ENCODE results near the gene RSPH9.
A peak's percentile ranks its signal among the peaks of the same experiment; 100 is the strongest.
"Not testable (repeated sequence)": the region's sequence is repeated elsewhere in the genome, so short reads cannot be mapped to it uniquely, and the experiment has no call there.

Gene RSPH9

DNA sequence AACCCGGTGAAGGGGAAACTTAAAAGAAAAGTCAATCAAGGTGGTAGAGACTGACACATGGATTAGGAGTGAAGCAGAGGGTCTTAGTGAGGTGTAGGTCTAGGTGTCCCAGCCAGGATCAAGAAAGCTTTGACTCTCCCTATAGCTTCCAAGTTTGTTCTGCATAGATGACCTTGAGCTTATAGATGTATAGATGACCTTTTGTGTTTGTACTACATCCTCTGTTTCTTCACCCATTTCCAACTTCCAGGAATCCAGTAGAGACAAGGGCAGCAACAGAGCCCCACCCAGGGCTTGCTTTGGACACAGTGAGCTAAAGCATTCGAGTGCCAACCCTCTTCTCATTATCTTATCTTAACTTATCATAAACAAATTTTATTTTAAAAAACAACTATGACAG lies 44.6 kb downstream of the RSPH9 start:
- no peak for DNase-seq

- no peak for DNase-seq
Measured at GRCh38 chr6:43695215-43695966, 50.6 kb downstream of the RSPH9 start.

- no peak for DNase-seq
Measured at GRCh38 chr6:43695967-43696291, 51.1 kb downstream of the RSPH9 start.

DNA sequence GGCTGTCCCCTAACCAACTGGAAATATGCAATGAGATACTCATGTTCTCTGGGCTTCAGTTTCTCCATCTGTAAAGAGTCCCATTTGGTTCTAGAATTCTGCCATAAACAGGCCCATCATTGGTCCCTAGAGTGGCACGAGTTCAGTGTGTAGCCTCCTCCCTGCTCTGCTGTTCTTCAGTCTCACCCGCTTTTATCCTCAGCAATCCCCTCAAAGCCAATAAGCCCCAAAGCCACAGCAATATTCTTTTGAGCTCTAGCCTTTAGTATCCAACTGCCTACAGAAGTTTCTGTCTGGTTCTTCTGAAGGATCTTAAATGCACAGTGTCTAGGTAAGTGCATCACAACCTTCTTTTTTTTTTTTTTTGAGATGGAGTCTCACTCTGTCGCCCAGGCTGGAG lies 52.6 kb downstream of the RSPH9 start:
- DNase-seq, result no peak

- DNase-seq, result no peak
Measured at GRCh38 chr6:43698584-43699349, 53.9 kb downstream of the RSPH9 start.

DNA sequence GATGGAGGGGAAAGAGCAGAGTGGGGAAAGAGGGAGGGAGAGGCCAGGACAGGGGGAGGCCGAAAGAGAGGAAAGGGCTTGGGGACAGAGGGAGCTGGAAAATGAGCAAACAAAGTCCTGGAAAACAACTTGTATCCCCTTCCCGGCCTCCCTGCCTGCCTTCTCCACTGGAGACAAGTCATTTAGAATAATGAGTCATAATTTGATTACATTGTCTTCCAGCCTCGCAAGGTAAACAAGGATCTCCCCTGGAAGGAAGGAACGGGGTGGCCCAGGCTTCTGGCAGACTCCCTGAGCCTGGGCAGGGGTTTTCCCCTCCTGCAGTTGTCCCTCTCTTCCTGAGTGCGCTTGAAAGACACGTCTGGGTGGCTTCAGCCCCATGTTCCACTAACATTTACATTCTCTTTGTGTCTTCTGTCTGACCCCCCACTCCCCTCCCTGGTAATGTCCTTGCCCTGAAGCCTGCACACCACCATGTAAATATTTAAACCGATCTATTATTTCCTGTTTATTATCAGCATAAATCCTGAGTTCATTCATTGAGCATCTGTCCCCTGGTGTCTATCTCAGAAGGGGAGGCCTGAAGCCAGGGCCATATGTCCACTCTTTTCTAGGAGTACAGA lies 54.8 kb downstream of the RSPH9 start:
- DNase-seq, result no peak

GRCh38 chr6:43700939-43701560 lies 56.2 kb downstream of the RSPH9 start:
- not testable (repeated sequence) for DNase-seq

- no peak for DNase-seq
Measured at GRCh38 chr6:43702171-43702533, 57.3 kb downstream of the RSPH9 start.

GRCh38 chr6:43702534-43703440 lies 58.0 kb downstream of the RSPH9 start:
- no peak for DNase-seq

- no peak for DNase-seq
Measured at GRCh38 chr6:43703512-43704429, 58.9 kb downstream of the RSPH9 start.

- no peak for DNase-seq
Measured at GRCh38 chr6:43705996-43706395, 61.2 kb downstream of the RSPH9 start.

GRCh38 chr6:43706788-43707187 lies 62.0 kb downstream of the RSPH9 start:
- DNase-seq, result no peak

DNA sequence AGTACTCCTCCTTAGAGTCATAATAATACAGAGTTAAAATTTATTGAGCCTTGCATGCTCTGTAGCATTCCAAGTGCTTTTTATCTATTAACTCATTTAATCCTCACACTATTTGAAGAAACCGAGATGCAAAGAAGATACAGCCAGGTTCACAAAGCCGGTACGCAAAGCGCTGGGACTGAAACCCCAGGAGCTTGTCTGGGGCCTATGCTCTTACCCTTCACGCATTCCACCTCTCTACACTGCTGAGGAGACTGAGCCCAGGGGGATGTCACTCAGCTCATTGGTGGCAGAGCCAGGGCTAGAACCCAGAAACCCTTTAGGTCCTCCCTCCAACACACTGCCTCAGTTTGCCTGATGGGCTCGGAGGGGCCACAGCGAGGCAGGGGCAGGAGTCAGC lies 62.4 kb downstream of the RSPH9 start:
- DNase-seq, result no peak

DNA sequence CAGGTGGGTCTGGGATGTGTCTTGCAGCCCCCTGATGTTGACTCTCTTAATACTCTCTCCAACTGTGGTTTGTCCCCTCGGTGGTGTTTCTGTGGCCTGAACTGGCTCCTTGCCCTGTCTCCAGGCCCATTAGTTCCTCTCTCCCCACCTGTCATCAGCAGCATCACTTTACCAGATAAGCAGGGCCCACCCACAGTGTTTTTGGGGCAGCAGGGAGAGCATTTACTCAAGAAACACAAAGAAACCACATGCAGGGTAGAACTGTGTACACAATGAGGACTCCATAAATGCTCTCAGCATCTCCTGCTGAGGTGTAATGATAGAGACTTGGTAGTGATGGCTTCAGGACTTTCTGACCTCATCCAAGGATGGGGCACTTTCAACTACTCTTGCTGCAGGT lies 62.9 kb downstream of the RSPH9 start:
- DNase-seq, result no peak

DNA sequence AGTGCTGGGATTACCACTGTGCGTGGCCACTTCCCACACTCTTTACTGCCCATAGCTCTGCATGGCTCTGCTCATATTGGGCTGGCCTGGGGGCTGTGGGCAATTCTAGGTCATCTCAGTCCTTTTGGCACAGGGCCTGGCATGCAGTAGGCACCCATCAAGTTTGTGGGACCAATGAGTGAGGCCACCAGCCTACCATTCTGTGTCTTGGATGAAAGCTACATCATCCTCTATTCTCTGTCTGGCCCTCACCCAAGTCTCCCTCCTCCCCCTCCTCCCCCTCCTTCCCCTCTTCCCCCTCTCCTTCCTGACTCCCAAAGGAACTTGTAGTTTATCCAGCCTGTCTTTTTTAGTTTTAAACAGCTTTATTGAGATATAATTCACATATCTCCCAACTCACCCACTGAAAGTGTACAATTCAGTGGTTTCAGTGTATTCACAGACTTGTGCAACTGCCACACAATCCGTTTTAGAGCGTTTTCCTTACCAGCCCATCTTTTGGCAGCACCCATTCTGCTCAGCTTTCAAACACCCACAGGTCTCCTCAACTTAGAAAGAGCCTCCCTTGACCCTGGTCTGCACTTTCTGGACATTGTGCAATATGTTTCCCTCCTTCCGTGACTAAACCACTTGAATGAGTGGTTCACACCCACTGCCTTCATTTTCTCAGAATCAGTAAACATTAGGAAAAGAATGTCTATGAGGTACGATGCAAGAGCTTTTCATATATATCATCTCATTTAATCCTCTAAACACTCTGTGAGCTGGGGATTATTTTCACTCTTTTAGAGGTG lies 64.2 kb downstream of the RSPH9 start:
- DNase-seq, result peak; percentile 63

GRCh38 chr6:43709654-43710303 lies 64.9 kb downstream of the RSPH9 start:
- DNase-seq, result no peak

DNA sequence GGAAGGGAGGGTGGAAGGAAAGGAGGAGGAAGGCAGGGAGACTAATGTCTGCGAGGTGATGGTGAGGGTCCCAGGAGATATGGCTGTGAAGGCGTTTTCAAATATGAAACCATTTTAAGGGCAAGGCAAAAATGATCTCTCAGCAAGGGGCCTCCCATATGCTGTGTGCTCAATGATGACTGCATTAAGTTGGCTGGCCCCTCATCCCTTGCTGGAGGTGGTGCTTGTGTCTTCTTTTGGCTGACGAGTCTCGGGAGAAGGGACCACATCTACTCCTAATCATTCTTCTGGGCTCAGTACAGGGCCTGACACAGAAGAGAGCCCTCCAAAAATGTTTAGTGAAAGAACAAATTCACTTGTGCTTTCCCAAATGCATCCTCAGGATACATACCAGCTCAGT lies 65.7 kb downstream of the RSPH9 start:
- DNase-seq, result no peak

- DNase-seq, result no peak
Measured at GRCh38 chr6:43712579-43712978, 67.7 kb downstream of the RSPH9 start.

- DNase-seq, result no peak
Measured at GRCh38 chr6:43713643-43714310, 68.9 kb downstream of the RSPH9 start.

All from activated CD4-positive, alpha-beta T cell treated with anti-CD3 and anti-CD28 coated beads, Interleukin-10, Interleukin-2, amounts not matched to agents 100 ng/mL and 50 ng/mL, durations not matched to agents 16 hours and 8 hours (primary cell).